ENCODE measurements around the gene DNAI2.

DNA sequence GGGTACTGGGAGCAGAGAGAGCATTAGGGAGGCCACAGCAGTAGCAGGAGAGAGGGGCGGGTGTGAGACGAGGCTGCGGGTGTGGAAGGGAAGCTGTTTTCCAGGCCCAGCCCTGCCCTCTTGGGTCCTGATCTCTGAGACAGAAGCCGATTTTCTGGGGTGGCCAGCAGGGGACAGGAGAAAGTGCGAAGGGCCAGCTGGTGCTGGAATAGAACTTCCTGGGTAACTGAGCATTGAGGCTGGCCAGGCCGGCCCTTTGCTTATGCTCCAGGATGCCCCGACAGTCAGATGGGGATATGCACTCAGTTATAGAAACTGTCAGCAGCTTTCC lies 86.8 kb downstream of the DNAI2 start:
- TF ChIP-seq, protein P1, sequence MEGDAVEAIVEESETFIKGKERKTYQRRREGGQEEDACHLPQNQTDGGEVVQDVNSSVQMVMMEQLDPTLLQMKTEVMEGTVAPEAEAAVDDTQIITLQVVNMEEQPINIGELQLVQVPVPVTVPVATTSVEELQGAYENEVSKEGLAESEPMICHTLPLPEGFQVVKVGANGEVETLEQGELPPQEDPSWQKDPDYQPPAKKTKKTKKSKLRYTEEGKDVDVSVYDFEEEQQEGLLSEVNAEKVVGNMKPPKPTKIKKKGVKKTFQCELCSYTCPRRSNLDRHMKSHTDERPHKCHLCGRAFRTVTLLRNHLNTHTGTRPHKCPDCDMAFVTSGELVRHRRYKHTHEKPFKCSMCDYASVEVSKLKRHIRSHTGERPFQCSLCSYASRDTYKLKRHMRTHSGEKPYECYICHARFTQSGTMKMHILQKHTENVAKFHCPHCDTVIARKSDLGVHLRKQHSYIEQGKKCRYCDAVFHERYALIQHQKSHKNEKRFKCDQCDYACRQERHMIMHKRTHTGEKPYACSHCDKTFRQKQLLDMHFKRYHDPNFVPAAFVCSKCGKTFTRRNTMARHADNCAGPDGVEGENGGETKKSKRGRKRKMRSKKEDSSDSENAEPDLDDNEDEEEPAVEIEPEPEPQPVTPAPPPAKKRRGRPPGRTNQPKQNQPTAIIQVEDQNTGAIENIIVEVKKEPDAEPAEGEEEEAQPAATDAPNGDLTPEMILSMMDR (IDR thresholded peaks at IDR 0.05): no peak
- TF ChIP-seq EP300 (IDR thresholded peaks at IDR 0.05): no peak
